Body of pancreas (tissue), 4 donors: Measurements from ENCODE around the gene MCF2L2.

Source experiments
- CTCF ChIP-seq, 7 experiments: fragments of 450-650 bp in 4 of 7; fragments of 200-600 bp in 3 of 7; sonication (generic) in 3 of 7; IDR thresholded peaks; one replicate each; pipeline ENCODE4 v1.5.1; 2016 to 2019; ENCODE audit warnings: antibody characterized with exemption in 7 of 7
- POLR2A ChIP-seq, 3 donors: fragments of 450-650 bp; IDR thresholded peaks; one replicate each; pipeline ENCODE4 v1.6.1; 2016; ENCODE audit warnings: antibody characterized with exemption in 3 of 3, mild to moderate bottlenecking in 2 of 3

GRCh38 chr3:183275937-183276336 lies 152.5 kb downstream of the MCF2L2 start:
- no peak for TF ChIP-seq CTCF (IDR thresholded peaks at IDR 0.05)
- TF ChIP-seq POLR2A (IDR thresholded peaks at IDR 0.05) = no peak
